BE2C (cell line): ENCODE measurements around the gene SRXN1.

Experiments
- DNase-seq: peaks from one replicate; pipeline ENCODE4 v3.0.0-alpha.2; 2020
- H3K27me3 ChIP-seq: fragments of 250-450 bp; sonication (Bioruptor Pico); 2 replicates; pipeline ENCODE4 v1.5.1; 2020; ENCODE audit warnings: mild to moderate bottlenecking
- H3K36me3 ChIP-seq: fragments of 250-450 bp; sonication (Bioruptor Pico); 2 replicates; pipeline ENCODE4 v1.5.1; 2020; ENCODE audit warnings: mild to moderate bottlenecking
- H3K4me1 ChIP-seq: fragments of 250-450 bp; sonication (Bioruptor Pico); 2 replicates; pipeline ENCODE4 v1.5.1; 2020
- H3K4me3 ChIP-seq: 2 replicates; pipeline ENCODE4 v1.5.1; 2011; ENCODE audit warnings: low read depth, low read length
- H3K9me3 ChIP-seq: fragments of 250-450 bp; sonication (Bioruptor Pico); 2 replicates; pipeline ENCODE4 v1.5.1; 2020
- TF ChIP-seq, protein P1 (sequence below): IDR thresholded peaks from 2 replicates; pipeline ENCODE4 v1.5.1; 2012; ENCODE audit warnings: mild to moderate bottlenecking, low read depth, low read length

Gene SRXN1

DNA sequence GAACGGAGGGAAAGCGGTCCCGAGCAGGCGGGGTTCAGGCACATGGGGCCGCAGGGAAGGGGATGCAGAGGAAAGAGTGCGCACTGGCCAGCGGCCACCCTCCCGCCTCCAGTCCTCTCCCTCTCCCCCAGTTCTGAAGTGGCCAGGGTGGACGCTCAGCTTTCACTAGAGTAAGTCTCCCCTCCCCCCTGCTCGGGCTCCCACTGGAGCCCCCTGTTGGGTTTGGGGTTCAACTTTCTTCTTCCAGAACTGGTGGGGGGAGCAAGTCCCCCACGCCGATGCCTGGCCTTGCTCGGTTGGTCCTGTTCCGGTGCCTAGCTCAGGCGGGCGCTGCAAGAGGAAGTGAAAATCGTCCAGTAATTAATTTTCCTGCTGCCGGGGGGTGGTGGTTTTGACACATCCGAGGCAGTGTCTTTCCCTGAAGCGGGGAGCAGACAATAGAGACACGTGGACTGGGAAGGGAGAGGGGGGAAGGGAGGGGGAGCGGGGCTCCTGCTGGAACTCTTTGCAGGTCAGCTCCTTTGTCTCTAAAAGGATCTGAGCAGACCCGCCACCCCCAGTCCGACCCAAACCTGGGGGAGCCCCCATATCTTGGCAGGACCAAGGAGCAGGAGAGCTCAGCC lies 23.4 kb upstream of the SRXN1 start:
- peak overlapping the region; percentile 72 for H3K4me3 ChIP-seq
- H3K27me3 ChIP-seq, result no peaks in the 10 kb centered on the region
- no peaks in the 10 kb centered on the region for H3K4me1 ChIP-seq

DNA sequence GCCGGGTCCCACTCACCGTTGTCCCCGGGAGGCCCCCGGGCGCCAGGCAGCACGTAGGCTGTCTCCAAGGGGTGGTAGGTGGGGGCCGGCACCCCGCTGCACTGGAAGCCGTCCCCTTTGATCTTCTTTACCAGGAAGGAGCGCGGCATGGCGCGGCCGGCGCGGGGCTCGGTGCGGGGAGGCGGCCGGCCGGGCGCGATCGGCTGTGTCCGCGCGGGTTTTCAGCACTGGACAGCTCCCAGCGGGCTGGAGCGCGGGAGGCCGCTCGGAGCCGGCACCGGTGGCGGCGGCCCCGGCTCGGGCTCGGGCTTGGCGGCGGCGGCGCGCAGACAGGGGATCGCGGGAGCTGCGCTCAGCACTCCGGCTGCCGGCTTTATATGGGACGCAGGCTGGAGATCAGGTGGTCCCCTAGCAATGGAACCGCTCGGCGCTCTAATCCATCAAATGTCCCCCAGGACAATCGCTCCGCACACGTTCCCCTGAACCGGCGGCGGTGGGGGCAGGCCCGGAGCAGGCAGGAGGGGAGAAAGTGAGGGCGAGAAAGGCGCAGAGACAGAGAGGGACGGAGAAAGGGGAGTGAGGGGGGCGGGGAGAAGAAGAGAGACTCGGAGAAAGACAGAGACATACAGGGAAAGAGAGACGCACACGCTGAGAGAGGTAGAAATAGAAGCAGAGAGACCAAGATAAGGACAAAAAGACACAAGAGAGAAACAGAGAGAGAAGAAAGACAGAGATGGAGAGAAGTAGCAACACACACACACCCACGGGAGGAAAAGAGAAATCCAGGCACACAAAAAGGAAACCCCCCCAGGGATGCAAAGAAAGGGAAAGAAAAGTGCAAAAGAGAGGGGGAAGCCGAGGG lies 22.7 kb upstream of the SRXN1 start, which contains the start of gene SCRT2:
SCRT2 (minus strand) TSS at position 350 of the 862 bp plus-strand sequence; CDS start at position 149, 201 bp downstream.
- no peaks in the 10 kb centered on the region for H3K9me3 ChIP-seq
- no peaks in the 10 kb centered on the region for H3K4me1 ChIP-seq
- DNase-seq, result peak; percentile 26
- no peaks in the 10 kb centered on the region for H3K27me3 ChIP-seq
- H3K4me3 ChIP-seq, result peak within 1 kb of the TSS; percentile 72
- TF ChIP-seq, protein P1, sequence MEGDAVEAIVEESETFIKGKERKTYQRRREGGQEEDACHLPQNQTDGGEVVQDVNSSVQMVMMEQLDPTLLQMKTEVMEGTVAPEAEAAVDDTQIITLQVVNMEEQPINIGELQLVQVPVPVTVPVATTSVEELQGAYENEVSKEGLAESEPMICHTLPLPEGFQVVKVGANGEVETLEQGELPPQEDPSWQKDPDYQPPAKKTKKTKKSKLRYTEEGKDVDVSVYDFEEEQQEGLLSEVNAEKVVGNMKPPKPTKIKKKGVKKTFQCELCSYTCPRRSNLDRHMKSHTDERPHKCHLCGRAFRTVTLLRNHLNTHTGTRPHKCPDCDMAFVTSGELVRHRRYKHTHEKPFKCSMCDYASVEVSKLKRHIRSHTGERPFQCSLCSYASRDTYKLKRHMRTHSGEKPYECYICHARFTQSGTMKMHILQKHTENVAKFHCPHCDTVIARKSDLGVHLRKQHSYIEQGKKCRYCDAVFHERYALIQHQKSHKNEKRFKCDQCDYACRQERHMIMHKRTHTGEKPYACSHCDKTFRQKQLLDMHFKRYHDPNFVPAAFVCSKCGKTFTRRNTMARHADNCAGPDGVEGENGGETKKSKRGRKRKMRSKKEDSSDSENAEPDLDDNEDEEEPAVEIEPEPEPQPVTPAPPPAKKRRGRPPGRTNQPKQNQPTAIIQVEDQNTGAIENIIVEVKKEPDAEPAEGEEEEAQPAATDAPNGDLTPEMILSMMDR, result no peak
- H3K36me3 ChIP-seq, result no peaks in the 10 kb centered on the region

More for the DNA sequence above, 23.4 kb upstream of the SRXN1 start:
- Histone ChIP-seq H3K36me3 (no peaks in the 10 kb centered on the region), H3K9me3 (no peaks in the 10 kb centered on the region)
- TF ChIP-seq, protein P1, result no peak
- no peak for DNase-seq

DNA sequence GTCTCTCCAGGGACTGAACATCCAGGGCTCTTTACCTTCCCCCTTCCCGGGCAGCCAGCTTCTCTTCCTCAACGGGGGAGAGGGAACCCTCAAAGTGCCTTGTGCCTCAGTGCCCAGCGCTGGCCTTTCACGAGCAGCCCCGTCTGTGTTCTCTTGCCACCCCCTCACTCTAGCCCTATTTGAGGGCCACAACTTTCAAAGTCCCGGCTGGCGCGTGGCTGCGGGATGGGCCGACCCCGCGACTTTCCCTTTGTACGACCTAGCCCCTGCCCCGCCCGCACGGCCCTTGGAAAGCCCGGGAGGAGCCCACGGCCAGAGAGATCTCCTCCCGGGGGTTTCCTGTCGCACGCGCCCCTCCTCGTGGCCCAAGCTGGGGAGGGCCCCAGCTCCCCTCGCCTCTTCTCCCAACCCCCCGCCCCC lies 22.0 kb upstream of the SRXN1 start:
- Histone ChIP-seq H3K4me3 (peak overlapping the region; percentile 72), H3K9me3 (no peaks in the 10 kb centered on the region), H3K4me1 (no peaks in the 10 kb centered on the region), H3K27me3 (no peaks in the 10 kb centered on the region), H3K36me3 (no peaks in the 10 kb centered on the region)
- TF ChIP-seq, protein P1, result no peak
- peak; percentile 24 for DNase-seq

DNA sequence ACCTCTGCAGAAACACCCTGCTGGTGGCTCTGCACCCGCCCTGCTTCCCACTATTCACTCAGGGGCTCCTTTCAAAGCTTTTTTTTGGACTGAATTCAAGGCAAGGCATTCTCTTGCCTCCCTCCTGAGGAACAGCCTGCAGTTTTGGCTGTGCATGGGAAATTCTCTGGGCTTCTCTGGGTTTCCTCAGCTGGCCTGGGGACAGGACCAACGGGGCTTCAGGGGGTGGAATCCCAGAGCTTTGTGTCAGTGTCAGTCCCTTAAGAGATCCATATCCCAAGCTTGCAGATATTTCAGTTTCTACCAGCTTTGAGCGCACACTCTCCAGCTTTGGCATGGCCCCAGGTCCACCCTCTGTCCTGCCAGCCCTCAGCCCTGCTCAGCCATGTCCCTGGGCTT lies 20.6 kb upstream of the SRXN1 start:
- H3K27me3 ChIP-seq, result no peaks in the 10 kb centered on the region
- no peaks in the 10 kb centered on the region for H3K36me3 ChIP-seq
- H3K4me1 ChIP-seq, result no peaks in the 10 kb centered on the region
- H3K4me3 ChIP-seq, result no peak overlapping the region
- TF ChIP-seq, protein P1, result no peak
- no peaks in the 10 kb centered on the region for H3K9me3 ChIP-seq
- DNase-seq, result no peak

DNA sequence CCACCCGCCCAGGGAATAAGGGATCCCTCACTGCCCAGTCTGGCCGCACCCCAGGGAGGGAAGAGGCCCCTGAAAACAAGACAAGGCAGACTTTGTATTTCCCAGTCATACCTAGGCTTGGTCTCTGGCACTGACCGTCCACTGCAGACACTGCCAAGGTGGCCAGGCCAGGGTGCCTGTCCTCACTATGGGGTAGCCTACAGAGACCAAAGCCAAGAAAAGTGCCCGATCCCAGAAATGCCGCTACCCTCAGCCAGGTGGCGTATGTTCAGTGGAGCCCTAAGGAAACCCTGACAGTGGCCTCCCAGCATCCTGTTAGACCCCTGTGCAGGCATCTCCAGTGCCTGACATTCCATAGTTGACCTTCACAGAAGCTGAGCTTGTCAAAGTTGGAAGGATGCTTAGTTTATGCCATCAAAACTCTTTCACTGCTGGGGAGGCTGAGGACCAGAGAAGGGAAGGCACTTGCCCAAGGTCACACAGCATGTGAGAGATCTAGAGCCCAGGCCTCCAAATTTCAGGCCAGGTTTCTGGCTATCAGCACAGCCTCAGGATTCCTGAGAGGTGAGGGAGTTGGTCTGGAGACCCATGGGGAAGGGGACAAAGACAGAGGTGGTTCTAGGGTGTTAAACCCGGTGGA lies 20.1 kb upstream of the SRXN1 start:
- Histone ChIP-seq H3K4me3 (no peak overlapping the region), H3K4me1 (no peaks in the 10 kb centered on the region), H3K36me3 (no peaks in the 10 kb centered on the region), H3K27me3 (no peaks in the 10 kb centered on the region), H3K9me3 (no peaks in the 10 kb centered on the region)
- DNase-seq, result no peak
- TF ChIP-seq, protein P1, result peak; percentile 48
